Stimulated activated naive B cell treated with anti-CD40 and anti-IgM and Interleukin-4, amounts not matched to agents 10 μg/mL and 1 μg/mL and 100 μg/mL, for 72 hours (primary cell): ENCODE measurements around the gene GPR78.

Experiments
- ATAC-seq, 2 donors: fragments of 150-1000 bp; cut with Tn5 transposase; replicated peaks; 2 replicates each; pipeline ENCODE4 v1.10.0; 2021; ENCODE audit warnings: moderate library complexity in 1 of 2
- DNase-seq: peaks from one replicate; pipeline ENCODE4 v3.0.0; 2021
- H3K27ac Mint-ChIP-seq: one replicate; pipeline ENCODE4 v1.8.0; 2022; ENCODE audit warnings: mild to moderate bottlenecking, mixed read lengths
- H3K27me3 Mint-ChIP-seq, 2 donors: one replicate each; pipeline ENCODE4 v1.8.0; 2022; ENCODE audit warnings: mixed read lengths in 2 of 2
- H3K36me3 Mint-ChIP-seq, 2 donors: one replicate each; pipeline ENCODE4 v1.8.0; 2022; ENCODE audit warnings: mixed read lengths in 2 of 2, mild to moderate bottlenecking in 1 of 2
- H3K4me1 Mint-ChIP-seq, 2 donors: one replicate each; pipeline ENCODE4 v1.8.0; 2022; ENCODE audit warnings: mixed read lengths in 2 of 2, mild to moderate bottlenecking in 1 of 2
- H3K4me3 Mint-ChIP-seq, 2 donors: one replicate each; pipeline ENCODE4 v1.8.0; 2022; ENCODE audit warnings: mild to moderate bottlenecking in 2 of 2, mixed read lengths in 2 of 2, moderate library complexity in 1 of 2
- H3K9me3 Mint-ChIP-seq, 2 donors: one replicate each; pipeline ENCODE4 v1.8.0; 2022; ENCODE audit warnings: mixed read lengths in 2 of 2, mild to moderate bottlenecking in 1 of 2

GPR78 gene

GRCh38 chr4:8600686-8601085 is 20.5 kb downstream of the GPR78 start:
- no peaks in the 10 kb centered on the region for H3K9me3 Mint-ChIP-seq
- no peaks in the 10 kb centered on the region for H3K36me3 Mint-ChIP-seq
- no peak for DNase-seq
- H3K4me3 Mint-ChIP-seq = no peak overlapping the region
- ATAC-seq = no peak
- peaks cover 0 to 4% of the 10 kb centered on the region in 2 donors for H3K4me1 Mint-ChIP-seq
- no peaks in the 10 kb centered on the region for H3K27me3 Mint-ChIP-seq
- H3K27ac Mint-ChIP-seq = no peak overlapping the region

- no peak for DNase-seq
- Mint-ChIP-seq H3K27me3 (no peaks in the 10 kb centered on the region), H3K9me3 (no peaks in the 10 kb centered on the region), H3K4me3 (no peak overlapping the region), H3K4me1 (peaks cover 0 to 4% of the 10 kb centered on the region in 2 donors), H3K36me3 (no peaks in the 10 kb centered on the region), H3K27ac (no peak overlapping the region)
- no peak for ATAC-seq
Observed at GRCh38 chr4:8601086-8601485, 20.9 kb downstream of the GPR78 start.

GRCh38 chr4:8601556-8601955 is 21.4 kb downstream of the GPR78 start:
- Mint-ChIP-seq H3K27ac (no peak overlapping the region), H3K9me3 (no peaks in the 10 kb centered on the region), H3K4me3 (no peak overlapping the region), H3K36me3 (no peaks in the 10 kb centered on the region), H3K4me1 (peaks cover 0 to 4% of the 10 kb centered on the region in 2 donors), H3K27me3 (no peaks in the 10 kb centered on the region)
- no peak for DNase-seq
- ATAC-seq = no peak

- Mint-ChIP-seq H3K9me3 (no peaks in the 10 kb centered on the region), H3K27me3 (no peaks in the 10 kb centered on the region), H3K4me3 (no peak overlapping the region), H3K4me1 (peaks cover 0 to 4% of the 10 kb centered on the region in 2 donors), H3K27ac (no peak overlapping the region), H3K36me3 (no peaks in the 10 kb centered on the region)
- DNase-seq (no peak), ATAC-seq (no peak)
Observed at GRCh38 chr4:8602686-8603430, 22.7 kb downstream of the GPR78 start.

GRCh38 chr4:8603931-8604330 is 23.7 kb downstream of the GPR78 start:
- H3K36me3 Mint-ChIP-seq = no peaks in the 10 kb centered on the region
- peaks cover 0 to 1% of the 10 kb centered on the region in 2 donors for H3K27me3 Mint-ChIP-seq
- H3K4me1 Mint-ChIP-seq = peaks cover 0 to 4% of the 10 kb centered on the region in 2 donors
- H3K4me3 Mint-ChIP-seq = no peak overlapping the region
- DNase-seq = no peak
- H3K9me3 Mint-ChIP-seq = no peaks in the 10 kb centered on the region
- no peak overlapping the region for H3K27ac Mint-ChIP-seq
- ATAC-seq = no peak

GRCh38 chr4:8605289-8605688 is 25.1 kb downstream of the GPR78 start:
- Mint-ChIP-seq H3K27ac (no peak overlapping the region), H3K4me3 (no peak overlapping the region), H3K4me1 (peaks cover 0 to 4% of the 10 kb centered on the region in 2 donors)

GRCh38 chr4:8606476-8606875 is 26.3 kb downstream of the GPR78 start:
- Mint-ChIP-seq H3K27ac (no peak overlapping the region), H3K4me1 (peaks cover 0 to 4% of the 10 kb centered on the region in 2 donors), H3K27me3 (peaks cover 5% of the 10 kb centered on the region in 2 donors), H3K4me3 (no peak overlapping the region), H3K9me3 (no peaks in the 10 kb centered on the region), H3K36me3 (no peaks in the 10 kb centered on the region)
- DNase-seq (no peak), ATAC-seq (no peak)

More at GRCh38 chr4:8605289-8605688, 25.1 kb downstream of the GPR78 start:
- ATAC-seq (no peak), DNase-seq (no peak)
- Mint-ChIP-seq H3K36me3 (no peaks in the 10 kb centered on the region), H3K9me3 (no peaks in the 10 kb centered on the region), H3K27me3 (peaks cover 0 to 5% of the 10 kb centered on the region in 2 donors)

- H3K4me1 Mint-ChIP-seq = peaks cover 0 to 4% of the 10 kb centered on the region in 2 donors
- H3K4me3 Mint-ChIP-seq = no peak overlapping the region
- H3K27ac Mint-ChIP-seq = no peak overlapping the region
- H3K27me3 Mint-ChIP-seq = peaks cover 5% of the 10 kb centered on the region in 2 donors
- H3K36me3 Mint-ChIP-seq = no peaks in the 10 kb centered on the region
- no peak for ATAC-seq
- H3K9me3 Mint-ChIP-seq = no peaks in the 10 kb centered on the region
- no peak for DNase-seq
Observed at GRCh38 chr4:8606966-8607365, 26.8 kb downstream of the GPR78 start.

- no peaks in the 10 kb centered on the region for H3K36me3 Mint-ChIP-seq
- no peak overlapping the region for H3K27ac Mint-ChIP-seq
- H3K9me3 Mint-ChIP-seq = no peaks in the 10 kb centered on the region
- no peak overlapping the region for H3K4me3 Mint-ChIP-seq
- H3K4me1 Mint-ChIP-seq = peaks cover 0 to 3% of the 10 kb centered on the region in 2 donors
- DNase-seq (no peak), ATAC-seq (peak in 1 of 2 donors; percentile 43)
- H3K27me3 Mint-ChIP-seq = peaks cover 5% of the 10 kb centered on the region in 2 donors
Observed at GRCh38 chr4:8607603-8608481, 27.6 kb downstream of the GPR78 start.

- no peak overlapping the region for H3K4me3 Mint-ChIP-seq
Observed at GRCh38 chr4:8608714-8609391, 28.7 kb downstream of the GPR78 start.

GRCh38 chr4:8609406-8609805 is 29.2 kb downstream of the GPR78 start:
- H3K4me3 Mint-ChIP-seq = no peak overlapping the region
- DNase-seq (no peak), ATAC-seq (no peak)
- no peaks in the 10 kb centered on the region for H3K9me3 Mint-ChIP-seq
- H3K27me3 Mint-ChIP-seq = peaks cover 5% of the 10 kb centered on the region in 2 donors
- H3K27ac Mint-ChIP-seq = no peak overlapping the region
- no peaks in the 10 kb centered on the region for H3K36me3 Mint-ChIP-seq
- H3K4me1 Mint-ChIP-seq = no peaks in the 10 kb centered on the region

More at GRCh38 chr4:8608714-8609391, 28.7 kb downstream of the GPR78 start:
- no peak overlapping the region for H3K27ac Mint-ChIP-seq
- no peaks in the 10 kb centered on the region for H3K36me3 Mint-ChIP-seq
- H3K27me3 Mint-ChIP-seq = peaks cover 5% of the 10 kb centered on the region in 2 donors
- H3K4me1 Mint-ChIP-seq = no peaks in the 10 kb centered on the region
- DNase-seq (no peak), ATAC-seq (peak in 1 of 2 donors; percentile 29)
- no peaks in the 10 kb centered on the region for H3K9me3 Mint-ChIP-seq

GRCh38 chr4:8609824-8610350 is 29.7 kb downstream of the GPR78 start:
- Mint-ChIP-seq H3K36me3 (no peaks in the 10 kb centered on the region), H3K27ac (no peak overlapping the region), H3K4me3 (no peak overlapping the region), H3K4me1 (no peaks in the 10 kb centered on the region), H3K27me3 (peaks cover 5 to 8% of the 10 kb centered on the region in 2 donors), H3K9me3 (no peaks in the 10 kb centered on the region)
- ATAC-seq = no peak
- no peak for DNase-seq

- no peak for DNase-seq
- no peaks in the 10 kb centered on the region for H3K36me3 Mint-ChIP-seq
Observed at GRCh38 chr4:8610858-8611616, 30.8 kb downstream of the GPR78 start.

More at GRCh38 chr4:8610858-8611616, 30.8 kb downstream of the GPR78 start:
- no peak overlapping the region for H3K27ac Mint-ChIP-seq
- H3K4me3 Mint-ChIP-seq = no peak overlapping the region
- no peak for ATAC-seq
- H3K4me1 Mint-ChIP-seq = no peaks in the 10 kb centered on the region
- no peaks in the 10 kb centered on the region for H3K9me3 Mint-ChIP-seq
- peaks cover 5 to 10% of the 10 kb centered on the region in 2 donors for H3K27me3 Mint-ChIP-seq
